Skeletal muscle cell (primary cell): Measurements from ENCODE around the gene XAGE1A.
"Not testable (repeated sequence)": the region's sequence is repeated elsewhere in the genome, so short reads cannot be mapped to it uniquely, and the experiment has no call there.

Experiments
- DNase-seq: peaks from one replicate; pipeline ENCODE4 v3.0.0-alpha.2; 2010; ENCODE audit warnings: low read depth
- H3K4me3 ChIP-seq: 2 replicates; pipeline ENCODE4 v1.5.1; 2011; ENCODE audit warnings: low read depth, mild to moderate bottlenecking, control low read depth, low read length, moderate library complexity

The XAGE1A gene

GRCh38 chrX:52495545-52496418 lies at the start of gene XAGE1A:
Gene XAGE1A (plus strand): TSS chrX:52495808. CDS start chrX:52497362, 1,554 bp downstream.
- H3K4me3 ChIP-seq, DNase-seq: not testable (repeated sequence)

GRCh38 chrX:52452031-52452430 lies 43.6 kb upstream of the XAGE1A start:
- DNase-seq, H3K4me3 ChIP-seq: not testable (repeated sequence)

GRCh38 chrX:52471301-52471700 lies 24.3 kb upstream of the XAGE1A start:
- H3K4me3 ChIP-seq, DNase-seq: not testable (repeated sequence)

GRCh38 chrX:52496419-52496772 lies 788 bp downstream of the XAGE1A start:
- not testable (repeated sequence) for H3K4me3 ChIP-seq, DNase-seq

- not testable (repeated sequence) for H3K4me3 ChIP-seq, DNase-seq
Measured at GRCh38 chrX:52501362-52501761, 5.8 kb downstream of the XAGE1A start.

GRCh38 chrX:52504551-52504950 lies 8.9 kb downstream of the XAGE1A start:
- DNase-seq, result no peak
- H3K4me3 ChIP-seq, result no peak overlapping the region

- DNase-seq, result no peak
- no peak overlapping the region for H3K4me3 ChIP-seq
Measured at GRCh38 chrX:52507331-52507730, 11.7 kb downstream of the XAGE1A start.

- H3K4me3 ChIP-seq, result no peak overlapping the region
- DNase-seq, result no peak
Measured at GRCh38 chrX:52509916-52510315, 14.3 kb downstream of the XAGE1A start.

- not testable (repeated sequence) for H3K4me3 ChIP-seq, DNase-seq
Measured at GRCh38 chrX:52511126-52511525, 15.5 kb downstream of the XAGE1A start.

- H3K4me3 ChIP-seq, DNase-seq: not testable (repeated sequence)
Measured at GRCh38 chrX:52516110-52516986, 20.7 kb downstream of the XAGE1A start.

- H3K4me3 ChIP-seq, DNase-seq: not testable (repeated sequence)
Measured at GRCh38 chrX:52516987-52517325, 21.3 kb downstream of the XAGE1A start, which contains the start of gene XAGE1B. Gene XAGE1B (minus strand): TSS chrX:52517063. CDS start chrX:52515527, 1,536 bp downstream.

- not testable (repeated sequence) for DNase-seq, H3K4me3 ChIP-seq
Measured at GRCh38 chrX:52541051-52541450, 45.4 kb downstream of the XAGE1A start.

- no peak for DNase-seq
- H3K4me3 ChIP-seq, result no peak overlapping the region
Measured at GRCh38 chrX:52542311-52542710, 46.7 kb downstream of the XAGE1A start.

- DNase-seq, result no peak
- no peak overlapping the region for H3K4me3 ChIP-seq
Measured at GRCh38 chrX:52544147-52544840, 48.7 kb downstream of the XAGE1A start.

GRCh38 chrX:52548769-52549168 lies 53.2 kb downstream of the XAGE1A start:
- not testable (repeated sequence) for H3K4me3 ChIP-seq, DNase-seq
